Measurements from ENCODE around the gene AFF1.

Gene AFF1

GRCh38 chr4:87179751-87180150 is 244.9 kb downstream of the AFF1 start:
- DNase-seq: no peak

GRCh38 chr4:87180767-87181166 is 246.0 kb downstream of the AFF1 start:
- no peak for DNase-seq

GRCh38 chr4:87185146-87185870 is 250.5 kb downstream of the AFF1 start:
- no peak for DNase-seq

- no peak for DNase-seq
Observed at GRCh38 chr4:87188048-87188447, 253.2 kb downstream of the AFF1 start.

- no peak for DNase-seq
Observed at GRCh38 chr4:87188932-87189331, 254.1 kb downstream of the AFF1 start.

Data from NCI-H1105 (cell line).